GM21786 (cell line): Measurements from ENCODE around the gene PTPDC1.

ENCODE experiments used
- ATAC-seq: cut with Tn5 transposase; IDR thresholded peaks from one replicate; pipeline ENCODE4 v1.9.1; 2021; ENCODE audit not compliant: unreplicated experiment

The PTPDC1 gene, protein sequence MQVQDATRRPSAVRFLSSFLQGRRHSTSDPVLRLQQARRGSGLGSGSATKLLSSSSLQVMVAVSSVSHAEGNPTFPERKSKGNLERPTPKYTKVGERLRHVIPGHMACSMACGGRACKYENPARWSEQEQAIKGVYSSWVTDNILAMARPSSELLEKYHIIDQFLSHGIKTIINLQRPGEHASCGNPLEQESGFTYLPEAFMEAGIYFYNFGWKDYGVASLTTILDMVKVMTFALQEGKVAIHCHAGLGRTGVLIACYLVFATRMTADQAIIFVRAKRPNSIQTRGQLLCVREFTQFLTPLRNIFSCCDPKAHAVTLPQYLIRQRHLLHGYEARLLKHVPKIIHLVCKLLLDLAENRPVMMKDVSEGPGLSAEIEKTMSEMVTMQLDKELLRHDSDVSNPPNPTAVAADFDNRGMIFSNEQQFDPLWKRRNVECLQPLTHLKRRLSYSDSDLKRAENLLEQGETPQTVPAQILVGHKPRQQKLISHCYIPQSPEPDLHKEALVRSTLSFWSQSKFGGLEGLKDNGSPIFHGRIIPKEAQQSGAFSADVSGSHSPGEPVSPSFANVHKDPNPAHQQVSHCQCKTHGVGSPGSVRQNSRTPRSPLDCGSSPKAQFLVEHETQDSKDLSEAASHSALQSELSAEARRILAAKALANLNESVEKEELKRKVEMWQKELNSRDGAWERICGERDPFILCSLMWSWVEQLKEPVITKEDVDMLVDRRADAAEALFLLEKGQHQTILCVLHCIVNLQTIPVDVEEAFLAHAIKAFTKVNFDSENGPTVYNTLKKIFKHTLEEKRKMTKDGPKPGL

DNA sequence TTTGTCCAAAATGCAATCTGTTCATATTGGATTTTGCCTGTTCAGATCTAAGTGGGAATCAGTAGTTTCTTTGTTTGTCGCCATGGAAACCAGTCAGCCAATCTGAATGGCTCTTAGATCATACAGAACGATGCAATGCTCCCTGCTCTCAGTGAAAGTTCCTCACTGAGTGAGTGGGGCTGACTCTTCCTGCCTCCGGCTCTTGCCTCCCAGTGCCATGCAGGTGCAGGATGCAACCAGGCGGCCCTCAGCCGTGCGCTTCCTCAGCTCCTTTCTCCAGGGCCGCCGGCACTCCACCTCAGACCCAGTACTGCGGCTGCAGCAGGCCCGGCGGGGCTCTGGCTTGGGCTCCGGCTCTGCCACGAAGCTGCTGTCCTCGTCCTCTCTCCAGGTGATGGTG lies at the start of gene PTPDC1:
Gene PTPDC1 (plus strand): TSS at position 151 of the 400 bp plus-strand sequence. CDS start 67 bp downstream, at position 218.
- ATAC-seq = no peak

DNA sequence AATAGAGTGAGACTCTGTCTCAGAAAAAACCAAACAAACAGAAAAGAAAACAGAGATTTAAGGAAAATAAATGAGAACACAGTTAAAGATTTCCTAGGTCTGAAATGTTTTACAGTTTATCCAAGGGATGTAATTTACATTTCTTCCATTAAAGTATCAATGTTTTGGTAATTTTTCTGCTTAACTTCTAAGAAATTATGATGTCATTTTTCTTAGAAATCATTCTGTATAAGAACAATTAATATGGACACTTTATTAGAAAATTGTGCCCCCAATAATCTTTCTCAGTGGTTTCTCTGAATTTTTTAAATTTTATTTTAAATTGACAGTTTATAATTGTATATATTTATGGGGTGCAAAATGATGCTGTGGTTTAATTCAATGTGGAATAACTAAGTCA lies 49.8 kb upstream of the PTPDC1 start:
- no peak for ATAC-seq

DNA sequence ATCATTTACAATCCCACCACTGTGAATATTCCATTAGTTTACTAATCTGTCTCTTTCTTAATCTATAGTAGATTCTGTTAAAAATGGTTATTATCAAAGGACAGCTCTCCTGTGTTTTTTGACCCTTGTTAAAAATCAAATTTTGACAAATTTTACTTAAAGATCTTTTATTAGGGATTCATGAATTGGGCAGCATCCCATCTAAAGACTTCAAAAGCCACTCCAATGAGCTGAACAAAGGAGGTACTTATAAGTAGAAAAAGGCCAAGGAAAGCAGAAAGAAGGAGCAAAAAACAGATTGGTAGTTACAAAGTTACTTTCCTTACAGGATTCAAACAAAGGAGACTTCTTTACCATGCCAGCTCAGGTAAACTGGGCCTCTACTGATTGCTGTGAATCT lies 44.5 kb upstream of the PTPDC1 start:
- ATAC-seq = no peak

DNA sequence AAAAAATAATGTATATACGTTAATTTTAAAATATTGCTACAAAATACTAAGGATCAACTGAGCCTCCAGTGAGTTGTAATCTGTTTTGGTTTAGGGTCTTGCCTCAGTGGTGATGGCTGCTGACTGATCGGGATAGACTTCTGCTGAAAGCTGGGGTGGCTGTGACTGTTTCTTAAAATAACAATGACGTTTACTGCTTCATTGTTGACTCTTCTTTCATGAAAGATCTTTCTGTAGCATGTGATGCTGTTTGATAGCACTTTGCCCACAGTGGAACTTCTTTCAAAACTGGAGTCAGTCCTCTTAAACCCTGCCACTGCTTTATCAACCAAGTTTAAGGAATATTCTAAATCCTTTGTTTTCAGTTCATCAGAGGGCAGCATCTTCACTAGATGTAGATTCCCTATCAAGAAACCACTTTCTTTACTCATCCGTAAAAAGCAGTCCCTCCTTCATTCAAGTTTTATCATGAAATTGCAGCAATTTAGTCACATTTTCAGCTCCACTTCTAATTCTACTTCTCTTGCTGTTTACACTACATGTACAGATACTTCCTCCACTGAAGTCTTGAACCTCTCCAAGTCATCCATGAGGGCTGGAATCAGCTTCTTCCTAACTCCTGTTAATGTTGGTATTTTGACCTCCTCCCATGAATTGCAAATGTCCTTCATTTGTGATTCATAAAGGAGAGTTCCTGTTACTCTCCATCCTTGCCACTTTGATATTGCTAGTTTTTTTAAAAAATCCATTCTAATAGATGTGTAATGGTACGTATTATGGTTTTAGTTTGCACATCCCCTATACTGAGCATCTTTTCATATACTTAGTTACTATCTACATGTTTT lies 41.5 kb upstream of the PTPDC1 start:
- no peak for ATAC-seq

DNA sequence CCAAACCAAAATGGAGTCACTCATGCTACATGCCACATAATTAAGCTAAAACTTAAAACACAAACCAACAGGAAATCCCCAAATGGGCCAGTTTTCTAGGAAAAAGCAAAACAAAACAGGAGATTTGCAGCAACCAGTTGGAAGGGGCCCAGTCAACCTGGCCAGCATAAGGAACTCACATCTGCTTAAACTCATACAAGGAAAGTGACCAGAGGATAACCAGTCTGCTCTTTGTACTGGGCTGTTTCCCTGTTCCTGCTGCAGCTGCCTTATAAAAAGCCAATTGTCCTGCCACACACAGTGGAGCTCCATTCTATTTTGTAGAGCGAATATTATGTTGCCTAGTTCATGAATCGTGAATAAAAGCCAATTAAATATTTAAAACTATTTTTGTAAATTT lies 29.5 kb upstream of the PTPDC1 start:
- no peak for ATAC-seq

DNA sequence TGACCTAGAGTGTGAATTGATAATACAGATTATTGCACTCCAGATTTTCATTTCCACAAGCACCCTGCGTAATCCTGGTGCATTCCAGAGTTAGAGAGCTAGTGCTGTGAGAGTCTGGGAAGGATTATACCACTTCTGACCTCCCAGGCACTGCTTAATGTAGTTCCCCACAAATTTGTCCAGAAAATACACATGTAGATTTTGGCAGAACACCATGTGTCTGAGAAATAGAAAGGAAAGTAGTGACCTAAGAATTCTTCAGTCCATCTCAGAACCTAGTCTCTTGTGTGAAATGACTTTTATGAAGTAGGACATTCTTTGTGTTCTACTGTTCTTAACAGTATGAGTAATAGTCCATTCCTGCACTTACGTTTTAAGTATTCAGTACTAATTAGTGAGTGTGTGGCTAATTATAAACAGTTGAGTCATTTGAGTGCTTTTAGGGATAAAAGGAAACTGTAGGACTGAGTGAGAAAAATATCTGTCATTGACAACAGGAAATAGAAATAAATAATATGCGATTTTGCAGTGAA lies 27.8 kb upstream of the PTPDC1 start:
- ATAC-seq = no peak

DNA sequence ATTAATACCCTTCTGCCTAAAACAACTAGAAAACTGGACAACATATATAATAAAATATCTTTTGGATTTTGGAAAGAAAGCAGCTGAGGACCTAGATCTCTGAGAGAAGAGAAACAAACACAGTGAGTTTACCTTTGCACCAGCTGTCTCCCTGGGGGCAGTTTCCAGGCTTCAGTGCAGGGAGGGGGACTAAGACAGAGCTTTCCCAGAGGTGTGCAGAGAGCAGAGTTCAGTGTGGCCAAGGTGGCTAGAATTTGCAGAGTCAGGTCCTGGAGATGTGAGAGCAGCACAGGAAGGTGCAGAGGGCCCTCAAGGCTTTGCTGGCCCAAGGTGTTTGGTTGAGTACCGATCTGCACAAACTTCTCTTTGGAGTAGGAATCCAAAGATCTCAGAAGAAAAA lies 26.3 kb upstream of the PTPDC1 start:
- ATAC-seq = no peak

DNA sequence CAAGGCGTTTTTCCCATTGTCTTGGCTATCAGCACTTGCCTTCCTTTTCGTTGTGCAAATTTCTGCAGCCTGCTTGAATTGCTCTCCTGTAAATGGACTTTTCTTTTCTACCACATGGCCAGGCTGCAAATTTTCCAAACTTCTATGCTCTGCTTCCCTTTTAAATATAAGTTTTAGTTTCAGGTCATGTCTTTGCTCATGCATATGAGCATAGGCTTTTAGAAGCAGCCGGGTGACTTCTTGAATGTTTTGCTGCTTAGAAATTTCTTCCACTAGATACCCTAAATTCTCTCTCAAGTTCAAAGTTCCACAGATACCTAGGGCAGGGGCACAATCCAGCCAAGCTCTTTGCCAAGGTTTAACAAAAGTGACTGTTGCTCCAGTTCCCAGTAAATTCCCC lies 22.4 kb upstream of the PTPDC1 start:
- no peak for ATAC-seq

DNA sequence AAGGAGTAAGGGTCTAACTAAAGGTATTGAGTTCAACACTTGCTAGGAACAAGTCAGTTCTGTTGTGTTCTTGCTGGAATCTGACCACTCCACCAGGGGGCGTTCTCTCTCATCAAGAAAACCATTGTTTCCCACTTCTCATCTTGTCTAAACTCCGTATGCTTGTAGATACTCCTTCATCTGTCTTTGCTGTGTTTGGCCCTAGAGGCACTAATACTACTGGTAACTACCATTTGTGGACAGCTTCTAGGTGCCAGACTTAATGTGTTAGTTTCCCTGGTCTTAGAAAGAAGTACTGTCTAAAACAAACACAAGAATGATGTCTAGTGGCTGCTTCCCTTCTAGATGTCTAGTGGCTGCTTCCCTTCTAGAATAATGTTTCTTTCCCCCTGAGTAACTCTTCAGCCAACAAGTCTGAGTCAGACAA lies 18.7 kb upstream of the PTPDC1 start:
- ATAC-seq = peak; percentile 50

DNA sequence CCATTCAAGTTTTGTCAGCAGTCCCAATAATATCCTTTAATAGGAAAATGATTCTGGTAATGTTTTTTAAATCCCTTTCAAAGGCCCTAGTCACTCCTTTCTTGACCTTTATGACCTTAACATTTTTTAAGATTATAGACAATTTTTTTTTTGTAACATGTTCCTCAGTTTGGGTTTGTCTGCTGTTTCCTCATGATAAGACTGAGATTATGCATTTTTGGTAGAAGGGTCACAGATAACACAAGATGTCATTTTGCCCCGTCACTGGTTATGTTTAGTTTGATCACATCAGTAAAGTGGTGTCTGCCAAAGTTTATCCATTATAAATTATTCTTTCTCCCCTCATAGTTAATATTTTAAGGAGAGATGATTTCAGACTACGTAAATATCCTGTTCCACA lies 16.0 kb upstream of the PTPDC1 start:
- ATAC-seq = no peak

DNA sequence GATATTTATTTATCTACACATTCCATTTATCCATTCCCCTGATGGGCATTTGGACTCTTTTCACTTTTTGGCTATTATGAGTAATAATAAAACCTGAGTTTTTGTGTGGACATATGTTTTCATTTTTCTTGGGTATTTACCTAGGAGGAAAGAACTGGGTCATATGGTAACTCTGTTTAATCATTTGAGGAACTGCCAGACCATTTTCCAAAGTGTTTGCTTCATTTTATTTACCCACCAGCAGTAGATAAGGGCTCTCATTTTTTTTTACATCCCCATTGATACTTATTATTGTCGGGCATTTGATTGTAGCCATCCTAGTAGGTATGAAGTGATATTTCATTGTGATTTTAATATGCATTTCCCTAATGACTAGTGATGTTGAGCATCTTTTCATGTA lies 7.7 kb upstream of the PTPDC1 start:
- ATAC-seq = no peak

DNA sequence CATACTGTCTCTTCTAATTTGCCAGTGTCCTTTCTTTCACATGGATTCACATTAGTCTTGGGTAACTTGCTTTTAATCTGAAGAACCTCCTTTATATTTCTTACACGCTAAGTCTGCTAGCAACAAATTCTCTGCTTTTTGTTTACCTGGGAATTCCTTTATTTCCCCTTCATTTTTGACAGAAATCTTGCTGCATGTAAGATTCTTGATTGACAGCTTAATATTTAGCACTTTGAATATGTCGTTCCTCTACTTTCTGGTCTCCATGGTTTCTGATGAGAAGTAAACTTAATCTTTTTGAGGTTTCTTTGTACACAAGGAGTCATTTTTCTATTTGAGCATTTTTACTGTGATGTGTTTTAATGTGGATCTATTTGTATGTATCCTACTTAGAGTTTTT lies 6.2 kb upstream of the PTPDC1 start:
- ATAC-seq = no peak

DNA sequence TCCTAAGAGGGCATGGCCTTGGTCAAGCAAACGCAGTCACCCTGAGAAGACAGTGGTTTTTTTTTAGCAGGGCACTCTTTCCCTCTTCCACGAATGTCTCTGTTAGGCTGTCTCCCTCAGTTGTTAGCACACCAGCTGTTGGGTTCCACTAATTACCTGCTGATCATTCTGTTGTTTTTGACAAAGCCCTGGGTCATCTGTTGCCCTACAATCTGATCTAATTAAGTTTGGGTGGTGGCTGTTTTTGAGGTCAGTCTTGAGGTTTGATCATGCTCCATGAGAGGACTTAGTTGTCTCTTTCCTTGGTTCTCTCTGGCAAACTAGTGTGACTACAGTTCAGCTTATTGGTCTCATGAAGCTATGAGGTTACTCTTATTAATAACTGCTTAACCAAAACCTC lies 5.0 kb upstream of the PTPDC1 start:
- ATAC-seq = no peak

DNA sequence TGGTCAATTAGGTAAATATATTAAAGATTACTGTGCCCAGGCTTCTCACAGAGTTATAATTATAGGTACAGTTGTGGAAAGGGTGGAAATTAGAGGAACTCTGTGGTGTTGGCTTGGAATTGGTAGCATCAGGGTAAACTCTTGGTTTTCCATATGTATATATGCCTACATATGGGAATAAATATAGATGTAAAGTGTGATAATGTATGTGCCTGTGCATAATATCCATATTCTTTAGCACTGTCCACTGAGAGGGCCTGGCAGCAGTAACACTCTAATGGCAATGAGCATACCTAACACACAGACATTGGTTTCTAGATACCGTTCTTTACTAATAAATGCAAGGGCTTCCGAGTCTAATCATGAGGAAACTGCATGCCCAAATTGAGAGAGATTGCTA lies 4.0 kb upstream of the PTPDC1 start:
- no peak for ATAC-seq

DNA sequence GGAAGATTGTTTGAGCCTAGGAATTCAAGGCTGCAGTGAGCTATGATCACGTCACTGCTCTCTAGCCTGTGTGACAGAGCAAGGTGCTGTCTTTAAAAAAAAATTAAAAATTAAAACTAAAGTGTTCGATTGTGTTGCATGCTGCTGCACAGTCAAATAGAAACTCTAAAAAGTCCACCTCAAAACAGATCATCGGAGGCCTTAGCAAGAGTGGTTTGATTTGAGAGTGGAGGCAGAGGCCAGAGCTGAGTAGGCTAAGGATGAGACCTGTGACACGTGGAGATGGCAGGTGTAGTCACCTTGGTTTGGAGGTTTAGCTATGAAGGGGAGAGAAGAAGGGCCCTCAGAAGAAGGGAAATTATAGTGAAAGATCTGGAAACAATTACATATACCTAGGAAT lies 2.8 kb upstream of the PTPDC1 start:
- ATAC-seq = no peak

DNA sequence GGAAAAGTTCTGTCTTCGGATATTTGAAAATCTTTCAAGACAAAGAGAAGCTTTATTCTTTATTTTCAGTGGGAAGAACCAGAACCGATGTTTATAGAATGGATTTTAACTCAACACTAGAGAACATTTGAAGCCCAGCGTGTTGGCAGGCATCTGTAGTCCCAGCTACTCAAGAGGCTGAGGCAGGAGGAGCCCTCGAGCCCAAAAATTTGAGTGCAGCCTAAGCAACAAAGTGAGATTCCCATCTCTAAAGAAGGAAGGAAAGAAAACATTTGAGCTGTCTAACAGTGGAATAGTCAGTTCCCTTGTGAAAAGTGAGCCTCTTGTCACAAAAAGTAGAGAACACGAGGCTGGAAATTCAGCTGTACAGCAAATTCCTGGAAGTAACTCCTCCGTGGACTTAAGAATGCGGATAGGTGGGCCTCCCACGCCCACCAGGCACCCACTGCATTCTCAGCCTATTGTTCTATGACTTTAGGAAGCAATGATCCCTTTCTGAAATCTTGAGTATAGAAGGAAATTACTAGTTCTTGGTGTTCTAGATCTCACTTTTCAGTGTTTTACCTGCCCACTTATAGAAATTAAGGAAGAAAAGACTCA lies 2.3 kb upstream of the PTPDC1 start:
- ATAC-seq = no peak

DNA sequence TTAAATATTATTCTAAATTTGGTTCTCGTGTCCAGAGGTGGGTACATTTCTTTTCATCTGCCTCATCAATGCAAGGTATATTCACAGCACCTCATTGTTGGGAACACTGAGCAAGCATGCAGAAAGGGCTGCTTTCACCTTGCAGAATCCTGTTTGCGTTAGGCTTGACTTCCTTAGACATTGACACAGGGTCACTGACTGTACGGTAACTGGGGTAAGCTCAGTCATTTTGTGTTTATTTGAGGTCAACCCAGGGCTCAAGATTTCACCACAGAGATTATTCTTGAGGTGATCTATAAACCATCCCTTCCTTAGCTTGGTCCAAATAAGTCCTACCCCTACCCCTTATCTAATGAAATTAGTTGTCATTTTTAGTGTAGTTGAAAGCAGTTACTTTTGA lies 1.7 kb upstream of the PTPDC1 start:
- no peak for ATAC-seq

DNA sequence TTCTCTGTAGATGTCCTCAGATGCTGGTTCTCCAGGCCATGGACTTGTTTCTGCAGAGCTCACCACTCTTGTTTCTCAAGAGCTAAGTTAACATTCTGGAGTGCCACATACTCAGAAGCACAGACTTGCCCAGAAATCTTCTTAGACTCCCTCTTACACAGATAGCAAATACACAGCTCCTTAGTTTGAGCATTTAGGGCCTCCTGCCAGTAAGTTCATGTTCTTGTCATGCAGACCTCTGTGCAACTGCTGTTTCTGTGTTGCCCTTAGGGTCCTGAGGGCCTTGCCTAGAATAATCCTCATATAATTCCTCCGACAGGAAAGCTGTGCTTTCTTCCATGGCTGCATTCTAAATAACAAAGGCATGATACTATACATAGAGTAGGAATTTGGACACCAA lies 1.3 kb upstream of the PTPDC1 start:
- no peak for ATAC-seq

DNA sequence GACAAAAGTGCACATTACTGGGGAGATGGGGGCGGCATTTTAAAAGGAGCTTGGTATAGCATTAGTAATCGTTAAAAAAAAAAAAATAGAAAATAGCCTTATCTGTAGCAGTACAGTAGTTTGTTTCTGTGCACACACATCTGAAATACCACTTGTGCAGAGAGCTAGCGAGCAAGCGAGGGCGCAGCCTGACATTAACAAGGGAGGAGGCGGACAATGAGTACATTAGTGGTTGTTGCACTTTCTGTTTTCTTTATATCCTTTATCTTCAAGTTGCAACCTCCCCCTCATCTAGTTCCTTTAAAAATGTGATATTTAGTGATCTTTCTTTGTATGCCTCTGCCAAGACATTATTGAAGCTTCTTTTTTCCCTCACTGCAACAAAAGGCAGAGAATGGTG lies 880 bp upstream of the PTPDC1 start:
- no peak for ATAC-seq

DNA sequence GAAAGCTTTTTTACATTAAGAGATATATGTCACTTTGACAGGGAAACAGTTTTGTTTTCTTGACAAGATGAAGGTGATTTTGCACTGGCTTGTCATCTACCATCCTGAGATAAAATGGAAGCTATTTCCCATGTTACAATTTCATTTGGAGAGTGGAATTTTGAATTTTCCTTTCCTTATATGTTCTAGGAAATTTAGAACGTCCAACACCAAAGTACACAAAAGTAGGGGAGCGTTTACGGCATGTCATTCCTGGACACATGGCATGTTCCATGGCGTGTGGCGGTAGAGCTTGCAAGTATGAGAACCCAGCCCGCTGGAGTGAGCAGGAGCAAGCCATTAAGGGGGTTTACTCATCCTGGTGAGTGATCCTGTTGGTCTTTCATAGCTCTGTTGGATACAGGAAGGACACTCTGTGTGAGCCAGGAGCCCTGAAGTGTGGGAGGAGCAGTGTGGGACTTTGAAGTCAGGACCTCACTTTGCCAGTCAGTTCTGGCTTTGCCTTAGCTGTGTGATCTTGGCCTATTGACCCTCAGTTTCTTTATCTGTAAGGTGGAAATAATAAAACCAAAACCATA lies 887 bp downstream of the PTPDC1 start:
- ATAC-seq = no peak
